ENCODE measurements around the gene PDPN. TPM values are rescaled to one million over a fixed set of nuclear protein-coding genes. Genes with fewer than 3 reads are reported as not detected.

PDPN gene
- total RNA-seq, 1 donor from 2014 or later: 2.2 TPM

DNA sequence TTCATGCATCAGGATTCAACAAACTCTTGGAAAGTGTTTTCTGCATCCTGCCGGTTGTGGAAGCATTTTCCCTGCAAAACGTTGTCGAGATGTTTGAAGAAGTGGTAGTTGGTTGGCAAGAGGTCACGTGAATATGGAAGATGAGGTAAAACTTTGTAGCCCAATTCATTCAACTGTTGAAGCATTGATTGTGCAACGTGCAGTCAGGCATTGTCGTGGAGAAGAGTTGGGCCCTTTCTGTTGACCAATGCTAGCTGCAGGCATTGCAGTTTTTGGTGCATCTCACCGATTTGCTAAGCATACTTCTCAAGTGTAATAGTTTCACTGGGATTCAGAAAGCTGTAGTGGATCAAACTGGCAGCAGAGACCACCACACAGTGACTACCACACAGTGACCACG is 59.4 kb downstream of the PDPN start:
- no peak for DNase-seq (ENCODE audit: low spot score)
- H3K27ac ChIP-seq: no peak overlapping the region
- no peaks in the 10 kb centered on the region for H3K9me3 ChIP-seq (ENCODE audit: low read depth)
- Mint-ChIP-seq H3K27me3 (ENCODE audit: insufficient read depth, low read depth) (peaks cover 2% of the 10 kb centered on the region), H3K4me3 (no peak overlapping the region), H3K9me3 (peaks cover 8% of the 10 kb centered on the region), H3K4me1 (no peaks in the 10 kb centered on the region), H3K27ac (no peak overlapping the region), H3K36me3 (no peaks in the 10 kb centered on the region)
- H3K27me3 ChIP-seq: no peaks in the 10 kb centered on the region
- no peaks in the 10 kb centered on the region for H3K79me2 ChIP-seq (ENCODE audit: low read depth)
- H3F3A ChIP-seq (ENCODE audit: low read depth): no peaks in the 10 kb centered on the region
- no peak overlapping the region for H3K9ac ChIP-seq
- no peaks in the 10 kb centered on the region for H4K20me1 ChIP-seq (ENCODE audit: low read depth)
- no peaks in the 10 kb centered on the region for H3K4me1 ChIP-seq
- no peak for TF ChIP-seq EZH2 (IDR thresholded peaks at IDR 0.05)
- no peak for TF ChIP-seq EZH2phosphoT487 (IDR thresholded peaks at IDR 0.05)
- TF ChIP-seq, protein P1, sequence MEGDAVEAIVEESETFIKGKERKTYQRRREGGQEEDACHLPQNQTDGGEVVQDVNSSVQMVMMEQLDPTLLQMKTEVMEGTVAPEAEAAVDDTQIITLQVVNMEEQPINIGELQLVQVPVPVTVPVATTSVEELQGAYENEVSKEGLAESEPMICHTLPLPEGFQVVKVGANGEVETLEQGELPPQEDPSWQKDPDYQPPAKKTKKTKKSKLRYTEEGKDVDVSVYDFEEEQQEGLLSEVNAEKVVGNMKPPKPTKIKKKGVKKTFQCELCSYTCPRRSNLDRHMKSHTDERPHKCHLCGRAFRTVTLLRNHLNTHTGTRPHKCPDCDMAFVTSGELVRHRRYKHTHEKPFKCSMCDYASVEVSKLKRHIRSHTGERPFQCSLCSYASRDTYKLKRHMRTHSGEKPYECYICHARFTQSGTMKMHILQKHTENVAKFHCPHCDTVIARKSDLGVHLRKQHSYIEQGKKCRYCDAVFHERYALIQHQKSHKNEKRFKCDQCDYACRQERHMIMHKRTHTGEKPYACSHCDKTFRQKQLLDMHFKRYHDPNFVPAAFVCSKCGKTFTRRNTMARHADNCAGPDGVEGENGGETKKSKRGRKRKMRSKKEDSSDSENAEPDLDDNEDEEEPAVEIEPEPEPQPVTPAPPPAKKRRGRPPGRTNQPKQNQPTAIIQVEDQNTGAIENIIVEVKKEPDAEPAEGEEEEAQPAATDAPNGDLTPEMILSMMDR (IDR thresholded peaks at IDR 0.05): no peak
- no peak overlapping the region for H3K4me3 ChIP-seq
- no peak overlapping the region for H3K4me2 ChIP-seq
- no peak overlapping the region for H2AFZ ChIP-seq (replicated peaks)
- no peaks in the 10 kb centered on the region for H3K36me3 ChIP-seq

DNA sequence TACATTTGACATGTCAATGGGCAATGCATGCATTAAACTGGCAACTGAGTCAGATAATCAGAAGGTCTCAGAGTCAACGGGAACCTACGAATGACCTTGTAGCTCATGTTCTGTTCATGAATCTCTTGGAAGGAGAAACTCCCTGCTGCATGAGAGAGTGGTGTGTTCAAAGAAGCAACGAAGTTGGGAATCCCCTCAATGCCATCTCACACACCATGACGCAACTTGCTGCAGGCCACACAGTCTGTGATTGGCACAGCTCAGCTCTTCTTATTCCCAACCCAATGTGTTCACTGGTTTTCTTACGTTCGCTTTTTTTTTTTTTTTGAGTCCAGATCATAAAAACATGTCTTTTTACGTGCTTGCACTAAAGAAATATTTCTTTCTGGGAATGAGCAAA is 62.9 kb downstream of the PDPN start:
- no peaks in the 10 kb centered on the region for H3K4me1 ChIP-seq
- H3K27me3 ChIP-seq: no peaks in the 10 kb centered on the region
- no peak overlapping the region for H3K4me3 ChIP-seq
- peaks cover 2% of the 10 kb centered on the region for H3K9me3 Mint-ChIP-seq
- no peak overlapping the region for H2AFZ ChIP-seq (replicated peaks)
- H3K36me3 ChIP-seq: no peaks in the 10 kb centered on the region
- no peaks in the 10 kb centered on the region for H3F3A ChIP-seq (ENCODE audit: low read depth)
- TF ChIP-seq EZH2phosphoT487 (IDR thresholded peaks at IDR 0.05) (no peak), EZH2 (IDR thresholded peaks at IDR 0.05) (no peak)
- TF ChIP-seq, protein P1 (IDR thresholded peaks at IDR 0.05): no peak
- H3K4me1 Mint-ChIP-seq: no peaks in the 10 kb centered on the region
- no peak overlapping the region for H3K9ac ChIP-seq
- no peak overlapping the region for H3K4me2 ChIP-seq
- H3K4me3 Mint-ChIP-seq: no peak overlapping the region
- H3K27ac Mint-ChIP-seq: no peak overlapping the region
- no peaks in the 10 kb centered on the region for H3K9me3 ChIP-seq (ENCODE audit: low read depth)
- DNase-seq (ENCODE audit: low spot score): no peak
- no peaks in the 10 kb centered on the region for H3K36me3 Mint-ChIP-seq
- H3K79me2 ChIP-seq (ENCODE audit: low read depth): no peaks in the 10 kb centered on the region
- no peak overlapping the region for H3K27ac ChIP-seq
- H3K27me3 Mint-ChIP-seq (ENCODE audit: insufficient read depth, low read depth): peaks cover 2% of the 10 kb centered on the region
- H4K20me1 ChIP-seq (ENCODE audit: low read depth): no peaks in the 10 kb centered on the region

DNA sequence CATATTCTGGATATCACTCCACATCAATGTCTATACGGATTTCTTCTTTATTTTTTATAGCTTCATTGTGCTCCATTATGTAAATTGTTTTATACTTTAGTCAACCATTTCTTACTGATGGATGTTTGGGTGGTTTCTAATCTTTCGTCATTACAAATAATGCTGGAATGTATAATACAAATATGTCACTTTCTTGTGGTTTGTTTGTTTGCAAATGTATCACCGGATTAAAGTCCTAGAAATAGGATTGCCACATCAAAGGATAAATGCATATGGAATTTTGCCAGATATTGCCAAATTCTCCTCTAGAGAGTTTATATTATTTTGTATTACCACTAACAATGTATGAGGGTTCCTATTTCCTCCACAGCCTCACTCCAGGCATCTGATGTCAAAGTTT is 67.6 kb downstream of the PDPN start:
- no peaks in the 10 kb centered on the region for H3K27me3 ChIP-seq
- H3K4me3 ChIP-seq: no peak overlapping the region
- no peaks in the 10 kb centered on the region for H3K36me3 ChIP-seq
- TF ChIP-seq, protein P1 (IDR thresholded peaks at IDR 0.05): no peak
- TF ChIP-seq EZH2 (IDR thresholded peaks at IDR 0.05): no peak
- no peak for TF ChIP-seq EZH2phosphoT487 (IDR thresholded peaks at IDR 0.05)
- H3K9me3 ChIP-seq (ENCODE audit: low read depth): no peaks in the 10 kb centered on the region
- no peaks in the 10 kb centered on the region for H3K4me1 Mint-ChIP-seq
- no peak overlapping the region for H3K4me3 Mint-ChIP-seq
- H3K27ac ChIP-seq: no peak overlapping the region
- peaks cover 4% of the 10 kb centered on the region for H3K9me3 Mint-ChIP-seq
- DNase-seq (ENCODE audit: low spot score): no peak
- H3F3A ChIP-seq (ENCODE audit: low read depth): no peaks in the 10 kb centered on the region
- no peaks in the 10 kb centered on the region for H3K27me3 Mint-ChIP-seq (ENCODE audit: insufficient read depth, low read depth)
- H3K36me3 Mint-ChIP-seq: no peaks in the 10 kb centered on the region
- no peak overlapping the region for H2AFZ ChIP-seq (replicated peaks)
- H3K9ac ChIP-seq: no peak overlapping the region
- no peaks in the 10 kb centered on the region for H3K79me2 ChIP-seq (ENCODE audit: low read depth)
- no peak overlapping the region for H3K4me2 ChIP-seq
- no peaks in the 10 kb centered on the region for H4K20me1 ChIP-seq (ENCODE audit: low read depth)
- no peak overlapping the region for H3K27ac Mint-ChIP-seq
- no peaks in the 10 kb centered on the region for H3K4me1 ChIP-seq
